Heart left ventricle (tissue), 16 donors: ENCODE results near the gene ETV7. TPM values are rescaled to one million over a fixed set of nuclear protein-coding genes. Genes with fewer than 3 reads are reported as not detected.
A peak's percentile ranks its signal among the peaks of the same experiment; 100 is the strongest.

Experiments
- ATAC-seq, 4 donors: fragments of 200-7000 bp; cut with Tn5 transposase; one replicate each; pipeline ENCODE4 v1.9.1; 2020 to 2022; ENCODE audit warnings: moderate library complexity in 4 of 4, mild to moderate bottlenecking in 3 of 4, moderate number of reproducible peaks in 1 of 4
- DNase-seq, 5 donors: peaks; one replicate each; pipeline ENCODE4 v3.0.0-alpha.2; 2020
- H3K27ac ChIP-seq, 12 donors: fragments of 200-600 bp; sonication (generic) in 4 of 12; one replicate each; pipeline versions ENCODE4 v1.5.0 to v1.8.0; 2016 to 2022; ENCODE audit warnings: mild to moderate bottlenecking in 2 of 12
- H3K27me3 ChIP-seq, 9 donors: fragments of 200-600 bp; sonication (generic) in 2 of 9; one replicate each; pipeline versions ENCODE4 v1.5.1 to v1.8.0; 2016 to 2022; ENCODE audit warnings: mild to moderate bottlenecking in 3 of 9
- H3K36me3 ChIP-seq, 9 donors: fragments of 200-600 bp; sonication (generic) in 2 of 9; one replicate each; pipeline versions ENCODE4 v1.5.0 to v1.8.0; 2018 to 2022; ENCODE audit warnings: mild to moderate bottlenecking in 2 of 9
- H3K4me1 ChIP-seq, 12 donors: fragments of 200-600 bp; sonication (generic) in 4 of 12; one replicate each; pipeline versions ENCODE4 v1.5.0 to v1.8.0; 2016 to 2022; ENCODE audit warnings: mild to moderate bottlenecking in 3 of 12
- H3K4me3 ChIP-seq, 12 donors: fragments of 200-600 bp; sonication (generic) in 4 of 12; one replicate each; pipeline versions ENCODE4 v1.5.0 to v1.8.0; 2017 to 2022; ENCODE audit warnings: mild to moderate bottlenecking in 9 of 12, moderate library complexity in 4 of 12
- H3K9me3 ChIP-seq, 12 donors: fragments of 200-600 bp; sonication (generic) in 4 of 12; one replicate each; pipeline versions ENCODE4 v1.5.0 to v1.8.0; 2016 to 2022; ENCODE audit warnings: mild to moderate bottlenecking in 1 of 12
- POLR2A ChIP-seq, 2 donors: fragments of 450-650 bp; IDR thresholded peaks; one replicate each; pipeline ENCODE4 v1.6.1; 2017; ENCODE audit warnings: antibody characterized with exemption in 2 of 2, mild to moderate bottlenecking in 2 of 2, moderate library complexity in 2 of 2
- whole genome bisulfite sequencing, 4 donors: extraction: QIAGEN DNeasy Blood & Tissue Kit in 2 of 4; methylation state at CpG; one replicate each; pipeline versions ENCODE4 v1.1.5 to v1.1.7; 2013 to 2018; 5-methylcytosine and 5-hydroxymethylcytosine counted together
- intact Hi-C, 10 donors: fragments of 100-400 bp; cut with DNase I; formaldehyde crosslinking; loops; one replicate each; pipeline versions ENCODE4 v1.11.1 to v1.14.2; 2022
- polyA plus RNA-seq, 2 donors: library from polyadenylated mRNA; stranded (reverse); fragments of 200-250 nt; gene quantifications; one replicate each; pipeline ENCODE4 v1.2.3, GENCODE V29; 2013
- total RNA-seq, 9 donors: library from RNA; depleted of rRNA in 2 of 9; stranded (reverse); fragments of >200 nt in 2 of 9; fragmentation: NEBNext Ultra II Directional in 3 of 9; extraction: Animal tissue kit (Norgen Biotek cat#: 25700) in 3 of 9; gene quantifications; one replicate each; pipeline versions ENCODE4 v1.1.0 to v1.2.4, GENCODE V29; 2016 to 2023
- TF ChIP-seq, protein P1 (sequence below), 12 donors: fragments of 200-600 bp; sonication (generic) in 4 of 12; IDR thresholded peaks; one replicate each; pipeline versions ENCODE4 v1.5.0 to v1.8.0; 2018 to 2022; ENCODE audit warnings: antibody characterized with exemption in 12 of 12, mild to moderate bottlenecking in 5 of 12
- donor health status: ischemic (EF 13 %, LVEDD 7.1; RV severe dilation, severe dysfunction).
- donor health status: healthy with polysubstance abuse.
- donor health status: DM: no; HTN: yes; CAD: no.
- donor health status: DM: no; HTN: no; CAD: no.
- donor health status: ischemic (EF 25% LVEDD 6.9; RV normal size, moderate dysfunction).
- donor health status: ischemic (EF 25% LVEDD 5.7; RV mildly dilated, moderate dysfunction).
- donor health status: healthy.
- donor health status: DM: yes; HTN: yes; CAD: no.
- donor health status: ischemic (EF 35%, LVEDD 5.7; RV mildly dilated, moderate dysfunction).
- donor health status: nonischemic (EF 11% LVEDD 7.7; RV severe dilation, severe dysfunction).
- donor health status: DM: yes; HTN: yes; CAD: no.
- donor health status: PGD.
- donor health status: ischemic (EF 29% LVEDD 5.4; RV normal size, mild dysfunction).
- donor health status: nonischemic (EF 23%, LVEDD 6.1; RV moderate dilation, normal function).

Gene ETV7
- total and polyA plus RNA-seq, 11 donors, result 0.06 to 5.1 (median 0.31) TPM; not detected in 5

GRCh38 chr6:36357872-36358225 lies 29.6 kb downstream of the ETV7 start:
- Histone ChIP-seq H3K27me3 (peaks cover 0 to 39% (median under 1%) of the 10 kb centered on the region in 9 donors), H3K4me3 (no peak overlapping the region), H3K27ac (peak overlapping the region in 2 of 12 donors; percentile 56 to 69), H3K9me3 (peaks cover 0 to 2% (median 0%) of the 10 kb centered on the region in 12 donors), H3K4me1 (peaks cover 0 to 36% (median 13%) of the 10 kb centered on the region in 12 donors), H3K36me3 (no peaks in the 10 kb centered on the region)
- DNase-seq (no peak), ATAC-seq (peak in 1 of 4 donors; percentile 22)
- TF ChIP-seq, protein P1, sequence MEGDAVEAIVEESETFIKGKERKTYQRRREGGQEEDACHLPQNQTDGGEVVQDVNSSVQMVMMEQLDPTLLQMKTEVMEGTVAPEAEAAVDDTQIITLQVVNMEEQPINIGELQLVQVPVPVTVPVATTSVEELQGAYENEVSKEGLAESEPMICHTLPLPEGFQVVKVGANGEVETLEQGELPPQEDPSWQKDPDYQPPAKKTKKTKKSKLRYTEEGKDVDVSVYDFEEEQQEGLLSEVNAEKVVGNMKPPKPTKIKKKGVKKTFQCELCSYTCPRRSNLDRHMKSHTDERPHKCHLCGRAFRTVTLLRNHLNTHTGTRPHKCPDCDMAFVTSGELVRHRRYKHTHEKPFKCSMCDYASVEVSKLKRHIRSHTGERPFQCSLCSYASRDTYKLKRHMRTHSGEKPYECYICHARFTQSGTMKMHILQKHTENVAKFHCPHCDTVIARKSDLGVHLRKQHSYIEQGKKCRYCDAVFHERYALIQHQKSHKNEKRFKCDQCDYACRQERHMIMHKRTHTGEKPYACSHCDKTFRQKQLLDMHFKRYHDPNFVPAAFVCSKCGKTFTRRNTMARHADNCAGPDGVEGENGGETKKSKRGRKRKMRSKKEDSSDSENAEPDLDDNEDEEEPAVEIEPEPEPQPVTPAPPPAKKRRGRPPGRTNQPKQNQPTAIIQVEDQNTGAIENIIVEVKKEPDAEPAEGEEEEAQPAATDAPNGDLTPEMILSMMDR (IDR thresholded peaks at IDR 0.05), result no peak
- no peak for TF ChIP-seq POLR2A (IDR thresholded peaks at IDR 0.05)
- intact Hi-C loops, result loop anchor here in 5 of 10 donors (2.0 to 10.0 kb wide), 3 partner anchors 17 to 233 kb away; no protein-coding TSS in a partner anchor
- 84 to 90% (median 89%) methylated on average over 3 of the region's 3 CpGs for WGBS, 4 donors

GRCh38 chr6:36355819-36356218 lies 31.6 kb downstream of the ETV7 start:
- WGBS, 4 donors, result 88 to 90% (median 89%) methylated on average over 4 of the region's 4 CpGs
- ATAC-seq (no peak), DNase-seq (no peak)
- no peaks in the 10 kb centered on the region for H3K36me3 ChIP-seq
- H3K27ac ChIP-seq, result no peak overlapping the region
- H3K9me3 ChIP-seq, result peaks cover 0 to 8% (median 0%) of the 10 kb centered on the region in 12 donors
- intact Hi-C loops, result loop anchor here in 3 of 10 donors (10.0 kb wide), 1 partner anchor 231 kb away; no protein-coding TSS in a partner anchor
- H3K4me1 ChIP-seq, result peaks cover 0 to 42% (median 16%) of the 10 kb centered on the region in 12 donors
- TF ChIP-seq, protein P1 (IDR thresholded peaks at IDR 0.05), result no peak
- no peak for TF ChIP-seq POLR2A (IDR thresholded peaks at IDR 0.05)
- H3K4me3 ChIP-seq, result no peak overlapping the region
- H3K27me3 ChIP-seq, result peaks cover 0 to 45% (median 6%) of the 10 kb centered on the region in 9 donors

GRCh38 chr6:36353411-36353915 lies 34.0 kb downstream of the ETV7 start:
- H3K27me3 ChIP-seq, result peaks cover 0 to 50% (median 7%) of the 10 kb centered on the region in 9 donors
- TF ChIP-seq, protein P1 (IDR thresholded peaks at IDR 0.05), result no peak
- no peak for TF ChIP-seq POLR2A (IDR thresholded peaks at IDR 0.05)

DNA sequence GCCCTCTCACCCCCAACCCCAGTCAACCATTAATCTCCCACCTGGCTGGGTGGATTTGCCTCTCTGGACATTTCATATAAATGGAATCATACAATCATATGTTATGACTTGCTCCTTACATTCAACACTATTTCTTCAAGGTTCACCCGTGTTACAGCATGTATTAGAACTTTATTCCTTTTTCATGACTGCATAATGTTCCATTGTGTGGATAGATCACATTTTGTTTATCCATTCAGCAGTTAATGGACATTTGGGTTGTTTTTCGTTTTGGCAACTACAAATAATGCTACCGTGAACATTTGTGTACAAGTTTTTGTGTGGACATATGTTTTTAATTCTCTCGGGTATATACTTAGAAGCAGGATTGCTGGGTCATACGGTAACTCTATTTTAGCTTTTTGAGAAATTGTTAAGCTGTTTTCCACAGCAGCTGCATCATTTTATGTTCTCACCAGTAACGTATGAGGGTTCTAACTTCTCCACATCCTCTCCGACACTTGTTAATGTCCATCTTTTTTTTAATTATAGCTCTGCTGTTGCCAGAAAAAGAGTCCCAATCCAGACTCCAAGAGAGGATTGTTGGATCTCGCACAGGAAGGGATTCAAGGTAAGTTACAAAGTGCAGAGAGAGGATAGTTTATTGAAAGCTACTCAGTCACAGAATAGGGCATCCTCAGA lies 34.9 kb downstream of the ETV7 start:
- DNase-seq (no peak), ATAC-seq (no peak)
- Histone ChIP-seq H3K9me3 (peaks cover 0 to 8% (median 0%) of the 10 kb centered on the region in 12 donors), H3K27me3 (peaks cover 0 to 52% (median 7%) of the 10 kb centered on the region in 9 donors), H3K27ac (no peak overlapping the region), H3K4me1 (peaks cover 0 to 25% (median 13%) of the 10 kb centered on the region in 12 donors), H3K36me3 (no peaks in the 10 kb centered on the region), H3K4me3 (no peak overlapping the region)
- 91 to 94% (median 93%) methylated on average over 8 of the region's 8 CpGs for WGBS, 4 donors
- intact Hi-C loops, result loop anchor here in 3 of 10 donors (10.0 kb wide), 1 partner anchor 228 kb away; no protein-coding TSS in a partner anchor
- TF ChIP-seq, protein P1 (IDR thresholded peaks at IDR 0.05), result no peak
- TF ChIP-seq POLR2A (IDR thresholded peaks at IDR 0.05), result no peak

More at GRCh38 chr6:36353411-36353915, 34.0 kb downstream of the ETV7 start:
- H3K27ac ChIP-seq, result no peak overlapping the region
- WGBS, 4 donors, result 71 to 81% (median 74%) methylated on average over 4 of the region's 4 CpGs
- peaks cover 0 to 33% (median 18%) of the 10 kb centered on the region in 12 donors for H3K4me1 ChIP-seq
- intact Hi-C loops, result loop anchor here in 3 of 10 donors (10.0 kb wide), 1 partner anchor 229 kb away; no protein-coding TSS in a partner anchor
- peaks cover 0 to 8% (median 0%) of the 10 kb centered on the region in 12 donors for H3K9me3 ChIP-seq
- H3K4me3 ChIP-seq, result no peak overlapping the region
- ATAC-seq (no peak), DNase-seq (no peak)
- no peaks in the 10 kb centered on the region for H3K36me3 ChIP-seq
